HG02885 (cell line): ENCODE measurements around the gene OR10K1.

ENCODE experiments used
- ATAC-seq: cut with Tn5 transposase; IDR thresholded peaks from one replicate; pipeline ENCODE4 v1.9.1; 2021; ENCODE audit warnings: mild to moderate bottlenecking; ENCODE audit not compliant: unreplicated experiment, poor library complexity

The OR10K1 gene

GRCh38 chr1:158516966-158517365 is 55.3 kb downstream of the OR10K1 start:
- ATAC-seq, result no peak
